ENCODE results near the gene DLX1.

DLX1 gene

GRCh38 chr2:172065111-172065510 is 20.2 kb upstream of the DLX1 start:
- POLR2A ChIA-PET = no interaction called here
- Histone ChIP-seq H3K27ac (ENCODE audit: extremely low read depth, low read depth, low read length) (no peak overlapping the region), H3K4me3 (ENCODE audit: low read depth, low read length) (no peak overlapping the region), H3K36me3 (ENCODE audit: control insufficient read depth in 2 of 2, insufficient read depth in 1 of 2, low read length in 2 of 2) (no peaks in the 10 kb centered on the region), H3K9me3 (ENCODE audit: control insufficient read depth, insufficient read depth, low read depth, low read length) (no peaks in the 10 kb centered on the region), H3K4me1 (ENCODE audit: control insufficient read depth, insufficient read depth, low read length) (no peaks in the 10 kb centered on the region)
- TF ChIP-seq ZNF518A (tag by site-specific recombination; conservative IDR thresholded peaks at IDR 0.05; ENCODE audit: low read depth) (no peak), ZNF362 (tag by site-specific recombination; IDR thresholded peaks at IDR 0.05) (no peak), ZNF488 (tag by site-specific recombination; IDR thresholded peaks at IDR 0.05) (no peak), ZSCAN16 (tag by site-specific recombination; IDR thresholded peaks at IDR 0.05) (no peak), BCL11B (tag by site-specific recombination; IDR thresholded peaks at IDR 0.05; ENCODE audit: low read depth) (no peak), ZNF223 (tag by site-specific recombination; IDR thresholded peaks at IDR 0.05) (no peak), ZBTB44 (tag by site-specific recombination; IDR thresholded peaks at IDR 0.05) (no peak), SCRT1 (tag by site-specific recombination; IDR thresholded peaks at IDR 0.05; ENCODE audit: borderline replicate concordance) (no peak), ZNF19 (tag by site-specific recombination; IDR thresholded peaks at IDR 0.05; ENCODE audit: low read depth) (no peak), ZBTB6 (tag by site-specific recombination; IDR thresholded peaks at IDR 0.05) (no peak), ZNF777 (tag by site-specific recombination; IDR thresholded peaks at IDR 0.05; ENCODE audit: borderline replicate concordance) (no peak), ZNF664 (tag by site-specific recombination; IDR thresholded peaks at IDR 0.05) (no peak), ZNF768 (tag by site-specific recombination; IDR thresholded peaks at IDR 0.05) (no peak), ZNF449 (tag by site-specific recombination; IDR thresholded peaks at IDR 0.05) (no peak)
- CTCF ChIA-PET = no interaction called here
